Measurements from ENCODE around the gene DACH2.

The DACH2 gene

GRCh38 chrX:86845101-86845500 is 696.9 kb downstream of the DACH2 start:
- TF ChIP-seq TCF4 (CRISPR knock-in tag; IDR thresholded peaks at IDR 0.05; ENCODE audit: borderline replicate concordance) (no peak), PPARA (CRISPR knock-in tag; IDR thresholded peaks at IDR 0.05; ENCODE audit: borderline replicate concordance) (no peak), PATZ1 (CRISPR knock-in tag; IDR thresholded peaks at IDR 0.05; ENCODE audit: borderline replicate concordance) (no peak)
- no peak for ATAC-seq
